DND-41 (cell line): ENCODE results near the gene FHOD3.
A peak's percentile ranks its signal among the peaks of the same experiment; 100 is the strongest.

Experiments used
- ATAC-seq: fragments of 200-7000 bp; cut with Tn5 transposase; 3 replicates; pipeline ENCODE4 v1.9.1; 2021; ENCODE audit warnings: low read depth; ENCODE audit not compliant: insufficient read depth
- DNase-seq: peaks from one replicate; pipeline ENCODE4 v3.0.0-alpha.2; 2020
- H2AFZ ChIP-seq: 2 replicates; pipeline ENCODE4 v1.6.0; 2012; ENCODE audit warnings: low read depth, low read length
- H3K27ac ChIP-seq: 2 replicates; pipeline ENCODE4 v1.5.1; 2012; ENCODE audit warnings: low read length, inconsistent platforms
- H3K27me3 ChIP-seq: fragments of 200-600 bp; sonication (generic); 2 replicates; pipeline ENCODE4 v1.6.0; 2012; ENCODE audit warnings: low read length, mild to moderate bottlenecking, inconsistent platforms; ENCODE audit not compliant: insufficient read depth, poor library complexity
- H3K36me3 ChIP-seq: 2 replicates; pipeline ENCODE4 v1.5.1; 2012; ENCODE audit warnings: low read length, inconsistent platforms; ENCODE audit not compliant: insufficient read depth
- H3K4me1 ChIP-seq: 2 replicates; pipeline ENCODE4 v1.5.1; 2012; ENCODE audit warnings: mild to moderate bottlenecking, low read length; ENCODE audit not compliant: insufficient read depth
- H3K4me2 ChIP-seq: 2 replicates; pipeline ENCODE4 v1.6.0; 2012; ENCODE audit warnings: mild to moderate bottlenecking, moderate library complexity, low read length, inconsistent platforms; ENCODE audit not compliant: insufficient read depth
- H3K4me3 ChIP-seq, 2 experiments: fragments of 200-600 bp in 1 of 2; shearing (Covaris generic) in 1 of 2; 2 replicates each; pipeline ENCODE4 v1.5.1; 2012 to 2016; ENCODE audit warnings: inconsistent platforms in 2 of 2, low read length in 2 of 2, mild to moderate bottlenecking in 2 of 2, low read depth in 1 of 2, moderate library complexity in 1 of 2
- H3K79me2 ChIP-seq: 2 replicates; pipeline ENCODE4 v1.6.0; 2012; ENCODE audit warnings: low read length, inconsistent platforms; ENCODE audit not compliant: insufficient read depth
- H3K9ac ChIP-seq: 2 replicates; pipeline ENCODE4 v1.6.0; 2012; ENCODE audit warnings: low read depth, mild to moderate bottlenecking, inconsistent platforms, low read length, moderate library complexity
- H3K9me3 ChIP-seq: 2 replicates; pipeline ENCODE4 v1.5.1; 2012; ENCODE audit warnings: low read length, moderate library complexity, mild to moderate bottlenecking, inconsistent platforms; ENCODE audit not compliant: insufficient read depth, severe bottlenecking
- H4K20me1 ChIP-seq: 2 replicates; pipeline ENCODE4 v1.6.0; 2012; ENCODE audit warnings: low read length; ENCODE audit not compliant: insufficient read depth
- CTCF ChIP-seq: IDR thresholded peaks from 2 replicates; pipeline ENCODE4 v1.5.1; 2012; ENCODE audit warnings: borderline replicate concordance, low read length, moderate library complexity, mild to moderate bottlenecking; ENCODE audit not compliant: poor library complexity, severe bottlenecking; ENCODE audit errors: extremely low read depth
- EZH2 ChIP-seq: IDR thresholded peaks from 3 replicates; pipeline ENCODE4 v1.6.1; 2012; ENCODE audit warnings: borderline replicate concordance, low read depth, mild to moderate bottlenecking, moderate library complexity, low read length, inconsistent platforms; ENCODE audit not compliant: severe bottlenecking

Gene FHOD3

DNA sequence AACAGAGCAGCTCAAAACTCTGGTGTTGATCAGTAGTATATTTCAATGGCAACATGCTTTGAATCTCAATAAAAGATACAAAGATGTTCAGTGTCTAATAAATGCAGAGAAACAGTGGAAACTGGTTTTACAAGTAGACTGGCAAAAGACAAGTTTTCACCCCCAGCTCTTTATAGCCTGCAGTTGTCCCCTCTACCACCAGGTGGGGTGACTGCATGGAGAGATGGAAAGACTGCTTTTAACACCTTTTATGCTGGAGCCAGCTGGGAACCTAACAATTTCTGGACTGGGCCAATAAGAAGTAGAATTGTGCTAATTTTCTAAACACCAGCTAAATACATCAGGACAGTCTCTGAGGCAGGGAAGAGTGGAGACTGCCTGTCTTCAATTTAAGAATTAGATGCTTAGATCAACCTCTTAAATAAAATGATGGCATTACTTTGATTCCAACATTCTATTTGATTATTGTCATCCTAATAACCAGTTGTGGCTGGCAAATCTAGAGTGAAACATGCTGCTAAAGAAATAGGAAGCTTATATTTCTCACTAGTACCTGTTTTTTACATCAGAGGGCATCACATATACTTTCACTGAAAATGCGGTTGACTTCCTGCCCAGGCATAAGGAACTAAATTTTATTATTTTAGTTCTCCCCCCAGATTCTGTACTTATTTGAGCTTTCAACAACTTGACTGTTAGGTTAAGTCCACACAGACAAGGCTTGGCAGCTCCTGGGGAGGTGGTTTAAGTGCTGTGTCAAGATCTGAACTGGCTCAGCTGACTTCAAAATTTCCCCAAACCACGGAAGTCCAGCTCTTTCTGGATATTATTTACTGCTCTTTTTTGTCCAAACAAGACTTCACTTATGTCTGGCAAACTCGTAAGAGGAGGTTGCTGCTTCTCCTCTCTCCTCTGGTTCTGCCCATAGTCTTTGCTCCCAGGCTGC lies 390.8 kb downstream of the FHOD3 start:
- H2AFZ ChIP-seq, result no peak overlapping the region; the same call in 1 of the 2 replicates
- H3K79me2 ChIP-seq, result no peaks in the 10 kb centered on the region
- peaks cover 7% of the 10 kb centered on the region for H3K9me3 ChIP-seq
- no peak overlapping the region for H3K9ac ChIP-seq
- peak; percentile 73 for ATAC-seq
- no peak overlapping the region for H3K27ac ChIP-seq
- peak; percentile 64 for DNase-seq
- no peak overlapping the region for H3K4me2 ChIP-seq
- no peaks in the 10 kb centered on the region for H3K4me1 ChIP-seq
- peak; percentile 90 for TF ChIP-seq CTCF
- TF ChIP-seq EZH2, result no peak
- H3K27me3 ChIP-seq, result peaks cover 4% of the 10 kb centered on the region
- no peaks in the 10 kb centered on the region for H4K20me1 ChIP-seq
- H3K36me3 ChIP-seq, result no peaks in the 10 kb centered on the region
- no peak overlapping the region for H3K4me3 ChIP-seq

DNA sequence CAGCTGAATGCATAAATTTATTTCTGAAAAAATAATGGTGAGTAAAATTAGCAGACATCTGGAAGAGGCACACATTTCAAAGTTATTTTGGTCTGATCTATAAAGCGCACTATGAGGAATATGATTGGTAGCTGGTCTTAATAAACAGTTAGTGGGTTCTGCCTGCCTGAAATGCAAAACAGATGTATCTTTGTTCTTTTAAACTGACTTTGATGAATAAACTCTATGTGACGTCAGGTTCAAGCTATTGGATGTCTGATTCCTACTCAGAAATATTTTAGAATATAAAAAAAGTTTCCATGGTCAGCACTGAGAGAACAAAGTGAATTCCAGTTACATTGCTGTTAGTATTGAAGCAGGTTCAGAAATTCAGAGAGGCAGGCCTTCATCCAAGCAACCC lies 394.9 kb downstream of the FHOD3 start:
- Histone ChIP-seq H4K20me1 (no peaks in the 10 kb centered on the region), H3K27ac (no peak overlapping the region), H3K4me3 (no peak overlapping the region), H3K4me1 (no peaks in the 10 kb centered on the region), H3K9ac (no peak overlapping the region), H3K4me2 (no peak overlapping the region), H3K79me2 (no peaks in the 10 kb centered on the region), H3K36me3 (no peaks in the 10 kb centered on the region), H2AFZ (no peak overlapping the region), H3K27me3 (peaks cover 4% of the 10 kb centered on the region), H3K9me3 (no peaks in the 10 kb centered on the region)
- TF ChIP-seq CTCF, result no peak
- TF ChIP-seq EZH2, result no peak
- no peak for DNase-seq
- ATAC-seq, result no peak

GRCh38 chr18:36692921-36693332 lies 395.4 kb downstream of the FHOD3 start:
- no peak overlapping the region for H3K4me2 ChIP-seq
- no peaks in the 10 kb centered on the region for H3K79me2 ChIP-seq
- H3K36me3 ChIP-seq, result no peaks in the 10 kb centered on the region
- H3K9me3 ChIP-seq, result no peaks in the 10 kb centered on the region
- peaks cover 4% of the 10 kb centered on the region for H3K27me3 ChIP-seq
- no peak overlapping the region for H2AFZ ChIP-seq
- no peaks in the 10 kb centered on the region for H4K20me1 ChIP-seq
- TF ChIP-seq CTCF (no peak), EZH2 (no peak)
- H3K27ac ChIP-seq, result no peak overlapping the region
- no peak overlapping the region for H3K4me3 ChIP-seq
- ATAC-seq, result no peak
- H3K9ac ChIP-seq, result no peak overlapping the region
- DNase-seq, result no peak
- no peaks in the 10 kb centered on the region for H3K4me1 ChIP-seq
